ENCODE measurements around the gene SLFN5. TPM values are rescaled to one million over a fixed set of nuclear protein-coding genes. Genes with fewer than 3 reads are reported as not detected.

SLFN5 gene
- total RNA-seq, 4 donors from 2014 or later: 6.8 to 35.5 (median 11.4) TPM

GRCh38 chr17:35322749-35323148 lies 79.9 kb downstream of the SLFN5 start:
- no peaks in the 10 kb centered on the region for H3K36me3 ChIP-seq
- no peaks in the 10 kb centered on the region for H3K27me3 ChIP-seq
- no peaks in the 10 kb centered on the region for H3K4me1 ChIP-seq
- no peak overlapping the region for H3K4me3 ChIP-seq
- TF ChIP-seq POLR2A (IDR thresholded peaks at IDR 0.05) (no peak), CTCF (IDR thresholded peaks at IDR 0.05) (no peak)
- H3K27ac ChIP-seq: no peak overlapping the region
- no peak for DNase-seq
- no peaks in the 10 kb centered on the region for H3K9me3 ChIP-seq

Other genes starting within 250 kb of the SLFN5 start
- gene RFFL, start 179.4 kb upstream of the SLFN5 start, total RNA-seq: 10 to 100 TPM; 33.0 to 76.7 (median 43.0) TPM
- gene RAD51D, start 123.2 kb upstream of the SLFN5 start, total RNA-seq: 10 to 100 TPM in 3 of 4 donors, 1 to 10 TPM in 1; 6.3 to 18.2 (median 14.7) TPM
- gene FNDC8, start 121.5 kb upstream of the SLFN5 start, total RNA-seq: not detected
- 10 to 100 TPM in 1 of 4 donors, 1 to 10 TPM in 3; 5.1 to 11.7 (median 8.3) TPM for gene NLE1, start 100.8 kb upstream of the SLFN5 start, total RNA-seq
- gene UNC45B, start 95.3 kb upstream of the SLFN5 start, total RNA-seq: not detected
- not detected for gene SLC35G3, start 48.7 kb upstream of the SLFN5 start, total RNA-seq
- gene SLFN11, start 130.5 kb downstream of the SLFN5 start, total RNA-seq: 10 to 100 TPM in 1 of 4 donors, 1 to 10 TPM in 3; 3.6 to 73.4 (median 5.6) TPM
- 10 to 100 TPM in 1 of 4 donors, 1 to 10 TPM in 3; 4.7 to 33.8 (median 7.5) TPM for gene SLFN12, start 189.4 kb downstream of the SLFN5 start, total RNA-seq
- 10 to 100 TPM in 1 of 4 donors, 1 to 10 TPM in 3; 2.8 to 24.8 (median 4.2) TPM for gene SLFN13, start 205.7 kb downstream of the SLFN5 start, total RNA-seq